ENCODE measurements around the gene OTX1.
"Not testable (repeated sequence)": the region's sequence is repeated elsewhere in the genome, so short reads cannot be mapped to it uniquely, and the experiment has no call there.

The OTX1 gene

GRCh38 chr2:63064661-63065060, 14.0 kb downstream of the OTX1 start:
- Histone ChIP-seq H3K4me1 (ENCODE audit: insufficient read depth, low read length) (no peaks in the 10 kb centered on the region), H3K27ac (ENCODE audit: low read depth, low read length) (no peak overlapping the region), H3K9me3 (ENCODE audit: low read length) (peaks cover 4% of the 10 kb centered on the region), H3K4me3 (ENCODE audit: low read depth in 1 of 2, low read length in 2 of 2) (no peak overlapping the region), H3K36me3 (ENCODE audit: insufficient read depth, low read length) (no peaks in the 10 kb centered on the region), H3K27me3 (ENCODE audit: control insufficient read depth in 1 of 2, insufficient read depth in 2 of 2, low read length in 2 of 2) (peaks cover 43 to 44% of the 10 kb centered on the region in 2 donors), H3K9ac (ENCODE audit: low read length) (no peak overlapping the region)

- Histone ChIP-seq H3K9me3 (ENCODE audit: low read length) (peaks cover 4% of the 10 kb centered on the region), H3K4me1 (ENCODE audit: insufficient read depth, low read length) (no peaks in the 10 kb centered on the region), H3K36me3 (ENCODE audit: insufficient read depth, low read length) (no peaks in the 10 kb centered on the region), H3K9ac (ENCODE audit: low read length) (no peak overlapping the region), H3K27ac (ENCODE audit: low read depth, low read length) (no peak overlapping the region), H3K4me3 (ENCODE audit: low read depth in 1 of 2, low read length in 2 of 2) (no peak overlapping the region), H3K27me3 (ENCODE audit: control insufficient read depth in 1 of 2, insufficient read depth in 2 of 2, low read length in 2 of 2) (peaks cover 30% of the 10 kb centered on the region in 2 donors)
Measured at GRCh38 chr2:63066265-63066664, 15.6 kb downstream of the OTX1 start.

- Histone ChIP-seq H3K4me1 (ENCODE audit: insufficient read depth, low read length) (no peaks in the 10 kb centered on the region), H3K27ac (ENCODE audit: low read depth, low read length) (no peak overlapping the region), H3K27me3 (ENCODE audit: control insufficient read depth in 1 of 2, insufficient read depth in 2 of 2, low read length in 2 of 2) (peaks cover 24% of the 10 kb centered on the region in 2 donors), H3K4me3 (ENCODE audit: low read depth in 1 of 2, low read length in 2 of 2) (no peak overlapping the region), H3K9me3 (ENCODE audit: low read length) (peaks cover 4% of the 10 kb centered on the region), H3K9ac (ENCODE audit: low read length) (no peak overlapping the region), H3K36me3 (ENCODE audit: insufficient read depth, low read length) (no peaks in the 10 kb centered on the region)
Measured at GRCh38 chr2:63066838-63067237, 16.2 kb downstream of the OTX1 start.

GRCh38 chr2:63071664-63072063, 21.0 kb downstream of the OTX1 start:
- Histone ChIP-seq H3K4me3 (ENCODE audit: low read depth in 1 of 2, low read length in 2 of 2) (no peak overlapping the region), H3K4me1 (ENCODE audit: insufficient read depth, low read length) (no peaks in the 10 kb centered on the region), H3K36me3 (ENCODE audit: insufficient read depth, low read length) (no peaks in the 10 kb centered on the region), H3K27ac (ENCODE audit: low read depth, low read length) (no peak overlapping the region), H3K27me3 (ENCODE audit: control insufficient read depth in 1 of 2, insufficient read depth in 2 of 2, low read length in 2 of 2) (peaks cover 0 to 5% of the 10 kb centered on the region in 2 donors), H3K9ac (ENCODE audit: low read length) (no peak overlapping the region), H3K9me3 (ENCODE audit: low read length) (no peaks in the 10 kb centered on the region)

- H3K27ac ChIP-seq (ENCODE audit: low read depth, low read length) = no peak overlapping the region
- H3K4me3 ChIP-seq (ENCODE audit: low read depth in 1 of 2, low read length in 2 of 2) = no peak overlapping the region
- no peak overlapping the region for H3K9ac ChIP-seq (ENCODE audit: low read length)
- H3K36me3 ChIP-seq (ENCODE audit: insufficient read depth, low read length) = no peaks in the 10 kb centered on the region
- no peaks in the 10 kb centered on the region for H3K9me3 ChIP-seq (ENCODE audit: low read length)
- no peaks in the 10 kb centered on the region for H3K4me1 ChIP-seq (ENCODE audit: insufficient read depth, low read length)
- no peaks in the 10 kb centered on the region for H3K27me3 ChIP-seq (ENCODE audit: control insufficient read depth in 1 of 2, insufficient read depth in 2 of 2, low read length in 2 of 2)
Measured at GRCh38 chr2:63073994-63074393, 23.4 kb downstream of the OTX1 start.

- H3K4me1 ChIP-seq (ENCODE audit: insufficient read depth, low read length); H3K9me3 ChIP-seq (ENCODE audit: low read length); H3K27ac ChIP-seq (ENCODE audit: low read depth, low read length); H3K4me3 ChIP-seq (ENCODE audit: low read depth in 1 of 2, low read length in 2 of 2); H3K27me3 ChIP-seq (ENCODE audit: control insufficient read depth in 1 of 2, insufficient read depth in 2 of 2, low read length in 2 of 2); H3K36me3 ChIP-seq (ENCODE audit: insufficient read depth, low read length); H3K9ac ChIP-seq (ENCODE audit: low read length): not testable (repeated sequence)
Measured at GRCh38 chr2:63074399-63074798, 23.8 kb downstream of the OTX1 start.

- H3K27ac ChIP-seq (ENCODE audit: low read depth, low read length) = no peak overlapping the region
- no peaks in the 10 kb centered on the region for H3K36me3 ChIP-seq (ENCODE audit: insufficient read depth, low read length)
- no peak overlapping the region for H3K4me3 ChIP-seq (ENCODE audit: low read depth in 1 of 2, low read length in 2 of 2)
- no peaks in the 10 kb centered on the region for H3K4me1 ChIP-seq (ENCODE audit: insufficient read depth, low read length)
- no peaks in the 10 kb centered on the region for H3K27me3 ChIP-seq (ENCODE audit: control insufficient read depth in 1 of 2, insufficient read depth in 2 of 2, low read length in 2 of 2)
- H3K9ac ChIP-seq (ENCODE audit: low read length) = no peak overlapping the region
- H3K9me3 ChIP-seq (ENCODE audit: low read length) = no peaks in the 10 kb centered on the region
Measured at GRCh38 chr2:63078852-63079606, 28.4 kb downstream of the OTX1 start.

- Histone ChIP-seq H3K4me3 (ENCODE audit: low read depth in 1 of 2, low read length in 2 of 2) (no peak overlapping the region), H3K9ac (ENCODE audit: low read length) (no peak overlapping the region), H3K27ac (ENCODE audit: low read depth, low read length) (no peak overlapping the region), H3K36me3 (ENCODE audit: insufficient read depth, low read length) (no peaks in the 10 kb centered on the region), H3K27me3 (ENCODE audit: control insufficient read depth in 1 of 2, insufficient read depth in 2 of 2, low read length in 2 of 2) (no peaks in the 10 kb centered on the region), H3K9me3 (ENCODE audit: low read length) (no peaks in the 10 kb centered on the region), H3K4me1 (ENCODE audit: insufficient read depth, low read length) (no peaks in the 10 kb centered on the region)
Measured at GRCh38 chr2:63081404-63081803, 30.8 kb downstream of the OTX1 start.

GRCh38 chr2:63086687-63087086, 36.1 kb downstream of the OTX1 start:
- no peak overlapping the region for H3K4me3 ChIP-seq (ENCODE audit: low read depth in 1 of 2, low read length in 2 of 2)
- no peaks in the 10 kb centered on the region for H3K4me1 ChIP-seq (ENCODE audit: insufficient read depth, low read length)
- no peaks in the 10 kb centered on the region for H3K27me3 ChIP-seq (ENCODE audit: control insufficient read depth in 1 of 2, insufficient read depth in 2 of 2, low read length in 2 of 2)
- H3K36me3 ChIP-seq (ENCODE audit: insufficient read depth, low read length) = no peaks in the 10 kb centered on the region
- H3K27ac ChIP-seq (ENCODE audit: low read depth, low read length) = no peak overlapping the region
- H3K9me3 ChIP-seq (ENCODE audit: low read length) = no peaks in the 10 kb centered on the region
- H3K9ac ChIP-seq (ENCODE audit: low read length) = no peak overlapping the region

GRCh38 chr2:63092401-63092800, 41.8 kb downstream of the OTX1 start:
- H3K9me3 ChIP-seq (ENCODE audit: low read length) = no peaks in the 10 kb centered on the region
- H3K9ac ChIP-seq (ENCODE audit: low read length) = no peak overlapping the region
- no peak overlapping the region for H3K27ac ChIP-seq (ENCODE audit: low read depth, low read length)
- H3K4me1 ChIP-seq (ENCODE audit: insufficient read depth, low read length) = no peaks in the 10 kb centered on the region
- H3K36me3 ChIP-seq (ENCODE audit: insufficient read depth, low read length) = no peaks in the 10 kb centered on the region
- no peaks in the 10 kb centered on the region for H3K27me3 ChIP-seq (ENCODE audit: control insufficient read depth in 1 of 2, insufficient read depth in 2 of 2, low read length in 2 of 2)
- H3K4me3 ChIP-seq (ENCODE audit: low read depth in 1 of 2, low read length in 2 of 2) = no peak overlapping the region

- Histone ChIP-seq H3K4me1 (ENCODE audit: insufficient read depth, low read length) (no peaks in the 10 kb centered on the region), H3K9me3 (ENCODE audit: low read length) (no peaks in the 10 kb centered on the region), H3K9ac (ENCODE audit: low read length) (no peak overlapping the region), H3K27ac (ENCODE audit: low read depth, low read length) (no peak overlapping the region), H3K4me3 (ENCODE audit: low read depth in 1 of 2, low read length in 2 of 2) (no peak overlapping the region), H3K36me3 (ENCODE audit: insufficient read depth, low read length) (no peaks in the 10 kb centered on the region), H3K27me3 (ENCODE audit: control insufficient read depth in 1 of 2, insufficient read depth in 2 of 2, low read length in 2 of 2) (no peaks in the 10 kb centered on the region)
Measured at GRCh38 chr2:63092857-63093256, 42.2 kb downstream of the OTX1 start.

GRCh38 chr2:63093502-63093901, 42.9 kb downstream of the OTX1 start:
- Histone ChIP-seq H3K9ac (ENCODE audit: low read length) (no peak overlapping the region), H3K36me3 (ENCODE audit: insufficient read depth, low read length) (no peaks in the 10 kb centered on the region), H3K4me3 (ENCODE audit: low read depth in 1 of 2, low read length in 2 of 2) (no peak overlapping the region), H3K27me3 (ENCODE audit: control insufficient read depth in 1 of 2, insufficient read depth in 2 of 2, low read length in 2 of 2) (no peaks in the 10 kb centered on the region), H3K9me3 (ENCODE audit: low read length) (no peaks in the 10 kb centered on the region), H3K27ac (ENCODE audit: low read depth, low read length) (no peak overlapping the region), H3K4me1 (ENCODE audit: insufficient read depth, low read length) (no peaks in the 10 kb centered on the region)
